Loucy (cell line): ENCODE measurements around the gene DOCK3.

ENCODE experiments used
- CTCF ChIP-seq: fragments of 200-600 bp; sonication (generic); conservative IDR thresholded peaks from 2 replicates; pipeline ENCODE4 v1.5.1; 2014; ENCODE audit warnings: mild to moderate bottlenecking, antibody characterized with exemption, low read length
- EZH2phosphoT487 ChIP-seq: fragments of 200-600 bp; IDR thresholded peaks from 2 replicates; pipeline ENCODE4 v1.6.1; 2018; ENCODE audit warnings: antibody characterized with exemption, mild to moderate bottlenecking, moderate library complexity, borderline replicate concordance

DNA sequence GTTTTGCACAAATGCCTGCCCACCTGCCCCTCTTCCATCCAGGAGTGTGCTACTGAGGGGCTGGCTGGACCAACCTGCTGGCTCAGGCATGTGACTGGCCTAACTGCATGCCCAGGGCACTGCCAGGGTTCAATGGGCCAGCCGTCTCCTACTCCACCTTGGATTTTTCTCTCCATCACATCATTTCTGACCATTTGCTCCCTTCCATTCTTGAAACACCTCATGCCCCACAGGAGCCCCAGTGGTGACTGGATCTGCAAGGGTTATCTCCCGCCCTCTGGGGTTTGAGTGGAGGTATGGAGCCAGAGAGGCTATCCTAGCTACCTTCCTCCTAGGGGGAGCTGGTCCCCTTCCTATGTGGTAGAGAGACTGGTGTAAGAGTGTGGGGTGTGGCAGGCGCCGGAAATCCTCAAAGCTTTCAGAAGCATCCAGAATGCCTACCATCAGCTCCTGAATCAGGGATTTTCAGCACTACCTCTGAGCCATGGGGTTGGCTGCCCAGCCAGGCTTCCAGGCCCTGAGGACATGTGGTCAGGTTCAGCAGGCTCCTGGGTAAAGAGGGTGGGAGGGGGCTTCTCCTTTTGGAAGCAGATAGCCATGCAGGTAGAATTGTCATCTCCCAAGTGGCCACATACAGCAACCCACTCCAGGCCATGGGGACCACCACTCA is 707.5 kb downstream of the DOCK3 start:
- TF ChIP-seq CTCF (no peak), EZH2phosphoT487 (no peak)
